Endothelial cell (in vitro differentiated cells): Measurements from ENCODE around the gene STK32C. TPM values are rescaled to one million over a fixed set of nuclear protein-coding genes. Genes with fewer than 3 reads are reported as not detected.

ENCODE experiments used
- DNase-seq: peaks from one replicate; pipeline ENCODE4 v3.0.0; 2021; ENCODE audit warnings: low spot score
- H3K27ac Mint-ChIP-seq: one replicate; pipeline ENCODE4 v1.8.0; 2021; ENCODE audit warnings: mixed read lengths, inconsistent platforms; ENCODE audit not compliant: unreplicated experiment
- H3K27me3 Mint-ChIP-seq: one replicate; pipeline ENCODE4 v1.8.0; 2021; ENCODE audit warnings: mild to moderate bottlenecking, moderate library complexity, mixed read lengths, inconsistent platforms; ENCODE audit not compliant: unreplicated experiment
- H3K36me3 Mint-ChIP-seq: one replicate; pipeline ENCODE4 v1.8.0; 2021; ENCODE audit warnings: mild to moderate bottlenecking, low read depth, mixed read lengths, inconsistent platforms; ENCODE audit not compliant: unreplicated experiment
- H3K4me1 Mint-ChIP-seq: one replicate; pipeline ENCODE4 v1.8.0; 2021; ENCODE audit warnings: mild to moderate bottlenecking, mixed read lengths, inconsistent platforms; ENCODE audit not compliant: unreplicated experiment
- H3K4me3 Mint-ChIP-seq: one replicate; pipeline ENCODE4 v1.8.0; 2021; ENCODE audit warnings: mild to moderate bottlenecking, mixed read lengths, inconsistent platforms; ENCODE audit not compliant: unreplicated experiment
- H3K9me3 Mint-ChIP-seq: one replicate; pipeline ENCODE4 v1.8.0; 2021; ENCODE audit warnings: mixed read lengths, inconsistent platforms; ENCODE audit not compliant: unreplicated experiment
- CTCF ChIP-seq: fragments of 200-600 bp; sonication (generic); IDR thresholded peaks from one replicate; pipeline ENCODE4 v1.5.0; 2021; ENCODE audit warnings: antibody characterized with exemption; ENCODE audit not compliant: unreplicated experiment
- total RNA-seq: library from RNA; stranded (reverse); fragmentation: NEBNext Ultra II Directional; extraction: Animal tissue kit (Norgen Biotek cat#: 25700); gene quantifications from one replicate; pipeline ENCODE4 v1.2.1, GENCODE V29; 2021; ENCODE audit not compliant: unreplicated experiment

The STK32C gene
- total RNA-seq, 1 donor from 2014 or later, result 12.6 TPM

- DNase-seq, result no peak
- peaks cover 17% of the 10 kb centered on the region for H3K27me3 Mint-ChIP-seq
- TF ChIP-seq CTCF, result no peak
- H3K36me3 Mint-ChIP-seq, result peaks cover 5% of the 10 kb centered on the region
- no peak within 1 kb of the TSS for H3K4me3 Mint-ChIP-seq
- no peaks in the 10 kb centered on the region for H3K9me3 Mint-ChIP-seq
- peaks cover 3% of the 10 kb centered on the region for H3K4me1 Mint-ChIP-seq
- H3K27ac Mint-ChIP-seq, result no peak within 1 kb of the TSS
These were observed 121.0 kb downstream of the STK32C start, which contains the start of gene DPYSL4 for GRCh38 chr10:132186488-132187429. TSS of gene DPYSL4 (plus strand) at chr10:132186948. CDS start at chr10:132187064, 116 bp downstream.

GRCh38 chr10:132185601-132186487 is 121.9 kb downstream of the STK32C start:
- peak; percentile 53 for DNase-seq
- Mint-ChIP-seq H3K27me3 (peaks cover 19% of the 10 kb centered on the region), H3K4me1 (peaks cover 3% of the 10 kb centered on the region), H3K9me3 (no peaks in the 10 kb centered on the region), H3K4me3 (no peak overlapping the region), H3K36me3 (peaks cover 4% of the 10 kb centered on the region), H3K27ac (no peak overlapping the region)
- TF ChIP-seq CTCF, result no peak

- Mint-ChIP-seq H3K36me3 (no peaks in the 10 kb centered on the region), H3K4me3 (no peak overlapping the region), H3K27ac (no peak overlapping the region), H3K9me3 (no peaks in the 10 kb centered on the region), H3K27me3 (peaks cover 22% of the 10 kb centered on the region), H3K4me1 (peaks cover 3% of the 10 kb centered on the region)
- TF ChIP-seq CTCF, result no peak
- no peak for DNase-seq
These were observed 122.7 kb downstream of the STK32C start for GRCh38 chr10:132184816-132185593.

GRCh38 chr10:132183046-132183445 is 124.7 kb downstream of the STK32C start:
- no peak overlapping the region for H3K27ac Mint-ChIP-seq
- DNase-seq, result no peak
- no peak overlapping the region for H3K4me3 Mint-ChIP-seq
- TF ChIP-seq CTCF, result no peak
- no peaks in the 10 kb centered on the region for H3K9me3 Mint-ChIP-seq
- peaks cover 19% of the 10 kb centered on the region for H3K27me3 Mint-ChIP-seq
- H3K4me1 Mint-ChIP-seq, result peaks cover 3% of the 10 kb centered on the region
- H3K36me3 Mint-ChIP-seq, result no peaks in the 10 kb centered on the region
